MM.1S (cell line): ENCODE data around the gene EPX.

Source experiments
- CTCF ChIP-seq: fragments of 300-600 bp; sonication (generic); IDR thresholded peaks from 2 replicates; pipeline ENCODE4 v1.5.1; 2016; ENCODE audit warnings: antibody characterized with exemption, low read length, mixed read lengths
- EZH2 ChIP-seq: fragments of 300-600 bp; sonication (generic); optimal IDR thresholded peaks from 2 replicates; pipeline ENCODE3; 2017; ENCODE audit warnings: low read depth, mild to moderate bottlenecking, antibody characterized with exemption, low read length, mixed read lengths

DNA sequence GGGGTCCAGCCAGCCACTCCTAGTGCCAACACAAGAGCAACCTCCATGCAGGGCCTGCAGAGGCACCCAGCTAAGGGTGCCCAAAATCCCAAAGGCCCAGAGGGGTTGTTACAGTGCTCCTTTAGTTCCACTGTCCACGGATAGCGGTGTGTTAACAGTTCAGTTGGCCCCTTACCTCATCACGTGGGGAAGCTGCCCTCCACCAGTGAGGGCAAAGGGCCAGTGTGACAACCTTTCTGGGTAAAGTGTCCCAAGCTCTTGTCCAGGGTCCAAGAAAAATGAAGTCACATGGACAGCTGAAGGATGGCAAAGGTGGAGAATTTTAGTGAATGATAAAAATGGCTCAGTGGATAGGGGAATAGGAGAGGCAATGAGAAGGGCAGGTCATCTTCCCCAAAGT, 35.2 kb downstream of the EPX start:
- TF ChIP-seq CTCF, result no peak
- no peak for TF ChIP-seq EZH2
